IMR-90 (cell line): ENCODE data around the gene APOE. TPM values are rescaled to one million over a fixed set of nuclear protein-coding genes. Genes with fewer than 3 reads are reported as not detected.

Experiments
- ATAC-seq: fragments of 200-7000 bp; cut with Tn5 transposase; 2 replicates; pipeline ENCODE4 v1.9.1; 2020; ENCODE audit warnings: low read depth, mild to moderate bottlenecking, moderate library complexity
- BruUV-seq: library from RNA; stranded (reverse); fragments of 400-500 nt; replicated peaks from 2 replicates; lab custom pipeline; 2021; lab: Mats Ljungman, UMichigan
- CTCF ChIA-PET: fragments of 300-600 bp; formaldehyde crosslinking; extraction: SDS; loops from one replicate; lab custom pipeline; 2021; ENCODE audit warnings: antibody characterized with exemption; lab: Yijun Ruan, JAX
- POLR2A ChIA-PET: fragments of 300-600 bp; sonication (Branson Sonifier 250); formaldehyde crosslinking; loops from one replicate; lab custom pipeline; 2022; ENCODE audit warnings: antibody characterized with exemption; ENCODE audit not compliant: unreplicated experiment; lab: Charles Lee
- DNase-seq: peaks from one replicate; pipeline ENCODE4 v3.0.0; 2013
- H2AFZ ChIP-seq: replicated peaks from 2 replicates; pipeline ENCODE3; 2013; ENCODE audit warnings: low read length, mild to moderate bottlenecking; ENCODE audit not compliant: poor library complexity
- H2AK5ac ChIP-seq: 2 replicates; pipeline ENCODE4 v1.6.1; 2013; ENCODE audit warnings: low read depth, low read length, inconsistent platforms
- H2AK9ac ChIP-seq: replicated peaks from 2 replicates; pipeline ENCODE3; 2013; ENCODE audit warnings: mild to moderate bottlenecking, low read depth, low read length, moderate library complexity; ENCODE audit not compliant: poor library complexity
- H2BK120ac ChIP-seq: 2 replicates; pipeline ENCODE4 v1.6.1; 2013; ENCODE audit warnings: low read depth, low read length, inconsistent platforms
- H2BK15ac ChIP-seq: 3 replicates; pipeline ENCODE4 v1.6.1; 2013; ENCODE audit warnings: low read depth, low read length, inconsistent platforms
- H2BK20ac ChIP-seq: 2 replicates; pipeline ENCODE4 v1.6.1; 2013; ENCODE audit warnings: low read depth, mild to moderate bottlenecking, inconsistent platforms, low read length, moderate library complexity
- H2BK5ac ChIP-seq: 2 replicates; pipeline ENCODE4 v1.6.1; 2013; ENCODE audit warnings: mild to moderate bottlenecking, low read depth, low read length, inconsistent platforms; ENCODE audit not compliant: poor library complexity, severe bottlenecking
- H3K14ac ChIP-seq: replicated peaks from 2 replicates; pipeline ENCODE4 v1.6.1; 2013; ENCODE audit warnings: low read depth, low read length, inconsistent platforms
- H3K18ac ChIP-seq: 2 replicates; pipeline ENCODE4 v1.6.1; 2013; ENCODE audit warnings: low read depth, low read length, control low read depth
- H3K23ac ChIP-seq: 2 replicates; pipeline ENCODE4 v1.6.1; 2013; ENCODE audit warnings: low read depth, low read length, inconsistent platforms
- H3K27ac ChIP-seq: 2 replicates; pipeline ENCODE4 v1.5.1; 2013; ENCODE audit warnings: mild to moderate bottlenecking, control low read depth, low read length; ENCODE audit not compliant: insufficient read depth
- H3K27me3 ChIP-seq: 2 replicates; pipeline ENCODE4 v1.6.1; 2013; ENCODE audit warnings: low read length; ENCODE audit not compliant: control insufficient read depth, insufficient read depth
- H3K36me3 ChIP-seq: 2 replicates; pipeline ENCODE4 v1.6.1; 2013; ENCODE audit warnings: low read length, mixed read lengths; ENCODE audit not compliant: control insufficient read depth, insufficient read depth
- H3K4ac ChIP-seq: 2 replicates; pipeline ENCODE4 v1.6.1; 2013; ENCODE audit warnings: low read depth, low read length, inconsistent platforms
- H3K4me1 ChIP-seq: 2 replicates; pipeline ENCODE4 v1.6.1; 2013; ENCODE audit warnings: low read length, mixed read lengths; ENCODE audit not compliant: control insufficient read depth, insufficient read depth
- H3K4me2 ChIP-seq: 2 replicates; pipeline ENCODE4 v1.6.1; 2013; ENCODE audit warnings: low read depth, mild to moderate bottlenecking, control low read depth, low read length, moderate library complexity
- H3K4me3 ChIP-seq: 2 replicates; pipeline ENCODE4 v1.5.1; 2013; ENCODE audit warnings: low read depth, mild to moderate bottlenecking, control low read depth, low read length, moderate library complexity; ENCODE audit not compliant: insufficient read depth
- H3K56ac ChIP-seq: 2 replicates; pipeline ENCODE4 v1.6.1; 2013; ENCODE audit warnings: low read length, inconsistent platforms; ENCODE audit not compliant: insufficient read depth; ENCODE audit errors: extremely low read depth
- H3K79me1 ChIP-seq, 2 experiments: 2 replicates each; pipeline ENCODE4 v1.6.1; 2013; ENCODE audit warnings: low read length in 2 of 2, inconsistent platforms in 1 of 2, low read depth in 1 of 2
- H3K9ac ChIP-seq: 2 replicates; pipeline ENCODE4 v1.6.1; 2013; ENCODE audit warnings: low read depth, low read length, control low read depth
- H3K9me1 ChIP-seq: 2 replicates; pipeline ENCODE4 v1.6.1; 2013; ENCODE audit warnings: low read length, inconsistent platforms; ENCODE audit not compliant: insufficient read depth
- H3K9me3 ChIP-seq: 2 replicates; pipeline ENCODE4 v1.6.1; 2013; ENCODE audit warnings: low read length; ENCODE audit not compliant: control insufficient read depth, insufficient read depth
- H4K20me1 ChIP-seq: 2 replicates; pipeline ENCODE4 v1.6.1; 2013; ENCODE audit warnings: low read length, inconsistent platforms; ENCODE audit not compliant: insufficient read depth
- H4K5ac ChIP-seq: 2 replicates; pipeline ENCODE4 v1.6.1; 2013; ENCODE audit warnings: mild to moderate bottlenecking, low read depth, low read length, control low read depth
- H4K8ac ChIP-seq, 2 experiments: 2 replicates each; pipeline ENCODE4 v1.6.1; 2013; ENCODE audit warnings: low read depth in 2 of 2, low read length in 2 of 2, control low read depth in 1 of 2, inconsistent platforms in 1 of 2
- H4K91ac ChIP-seq: 2 replicates; pipeline ENCODE4 v1.6.1; 2013; ENCODE audit warnings: low read depth, low read length, inconsistent platforms; ENCODE audit not compliant: insufficient read depth
- CHD1 ChIP-seq: IDR thresholded peaks from 2 replicates; pipeline ENCODE4 v1.6.1; 2012; ENCODE audit warnings: low read depth, low read length, improper control_type of control experiment
- MAZ ChIP-seq: IDR thresholded peaks from 2 replicates; pipeline ENCODE4 v1.6.1; 2012; ENCODE audit warnings: low read depth, mild to moderate bottlenecking, low read length, improper control_type of control experiment, moderate library complexity, borderline replicate concordance
- MXI1 ChIP-seq: IDR thresholded peaks from 2 replicates; pipeline ENCODE4 v1.6.1; 2012; ENCODE audit warnings: low read depth, mild to moderate bottlenecking, low read length, moderate library complexity, borderline replicate concordance
- NFE2L2 ChIP-seq: fragments of 150-350 bp; IDR thresholded peaks from 2 replicates; pipeline ENCODE4 v1.6.1; 2016; ENCODE audit warnings: low read depth, mild to moderate bottlenecking, low read length
- SMC3 ChIP-seq: fragments of 150-350 bp; IDR thresholded peaks from 2 replicates; pipeline ENCODE4 v1.6.1; 2016; ENCODE audit warnings: low read depth, mild to moderate bottlenecking, antibody characterized with exemption, low read length, moderate library complexity
- WGBS, 2 experiments: methylation state at CpG; one replicate each; pipeline versions ENCODE4 v1.1.5 to v1.1.7; 2013; ENCODE audit warnings: missing lambda C conversion rate in 2 of 2; ENCODE audit not compliant: insufficient read length in 1 of 2; ENCODE audit errors: extremely low coverage in 2 of 2; 5-methylcytosine and 5-hydroxymethylcytosine counted together
- dilution Hi-C: fragments of 300-500 bp; cut with HindIII; formaldehyde crosslinking; loops from one replicate; pipeline ENCODE4 v1.14.3; 2018; ENCODE audit warnings: low sequenced_read_pairs; ENCODE audit not compliant: unreplicated experiment
- in situ Hi-C: fragments of 300-500 bp; cut with MboI; formaldehyde crosslinking; loops from 3 replicates; pipeline ENCODE4 v1.14.3; 2019; ENCODE audit warnings: low sequenced_read_pairs, inconsistent platforms, mixed read lengths
- intact Hi-C: fragments of 100-400 bp; cut with micrococcal nuclease; formaldehyde crosslinking; loops from 2 replicates; pipeline ENCODE4 v1.10.0; 2022
- polyA plus RNA-seq, 3 experiments: library from polyadenylated mRNA; depleted of rRNA; stranded (reverse); fragments of >200 nt; gene quantifications; 2 replicates each; pipeline ENCODE4 v1.2.3, GENCODE V29; 2012; ENCODE audit warnings: low replicate concordance in 1 of 3
- total RNA-seq: library from RNA; depleted of rRNA; stranded (reverse); fragments of >200 nt; gene quantifications from 2 replicates; pipeline ENCODE4 v1.2.3, GENCODE V29; 2012
- TF ChIP-seq, protein P1 (sequence below): conservative IDR thresholded peaks from 2 replicates; pipeline ENCODE4 v1.5.1; 2012; ENCODE audit warnings: mild to moderate bottlenecking, low read depth, low read length, improper control_type of control experiment

APOE gene
- total and polyA plus RNA-seq, 2 of the 4 experiments (the other 2 are of a cell fraction) = 0.18 to 2.0 TPM

DNA sequence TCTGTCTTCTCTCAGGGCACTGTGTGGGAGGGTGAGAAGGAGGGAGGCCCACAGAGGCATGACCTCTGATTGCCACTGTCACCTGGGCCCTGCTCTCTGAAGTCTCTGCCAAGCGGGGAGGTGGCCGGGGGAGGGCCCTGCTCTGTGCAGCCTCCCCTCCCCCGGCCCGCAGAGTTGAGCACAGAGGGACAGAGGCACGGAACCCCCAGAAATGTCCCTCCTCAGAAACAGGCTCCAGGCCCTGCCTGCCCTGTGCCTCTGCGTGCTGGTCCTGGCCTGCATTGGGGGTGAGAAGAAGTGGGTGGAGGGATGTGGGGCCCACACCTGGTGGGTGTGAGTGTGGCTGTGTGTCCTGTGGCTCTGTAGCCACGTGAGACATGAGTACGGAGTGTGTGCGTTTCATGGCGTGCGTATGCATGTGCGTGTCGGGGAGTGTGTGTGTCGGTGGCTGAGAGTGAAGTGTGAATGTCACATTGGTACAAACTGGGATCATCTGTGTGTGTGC lies 36.5 kb downstream of the APOE start, which contains the start of gene APOC4:
TSS of gene APOC4 (plus strand) at position 171 of the 505 bp plus-strand sequence. CDS start at position 212, 41 bp downstream.
- DNase-seq (no peak), ATAC-seq (no peak)
- H4K91ac ChIP-seq = no peak within 1 kb of the TSS
- dilution Hi-C loops (no loop called here), intact Hi-C loops (no loop called here), in situ Hi-C loops (no loop called here)
- H4K5ac ChIP-seq = no peak within 1 kb of the TSS
- no peak within 1 kb of the TSS for H3K4me2 ChIP-seq
- H3K9me1 ChIP-seq = no peaks in the 10 kb centered on the region
- H3K4ac ChIP-seq = no peak within 1 kb of the TSS
- no peak within 1 kb of the TSS for H2AK9ac ChIP-seq
- no peak within 1 kb of the TSS for H3K4me3 ChIP-seq
- POLR2A ChIA-PET = no interaction called here
- H3K56ac ChIP-seq = no peak within 1 kb of the TSS
- TF ChIP-seq SMC3 (no peak), NFE2L2 (no peak), MXI1 (no peak), MAZ (no peak), CHD1 (no peak)
- TF ChIP-seq, protein P1, sequence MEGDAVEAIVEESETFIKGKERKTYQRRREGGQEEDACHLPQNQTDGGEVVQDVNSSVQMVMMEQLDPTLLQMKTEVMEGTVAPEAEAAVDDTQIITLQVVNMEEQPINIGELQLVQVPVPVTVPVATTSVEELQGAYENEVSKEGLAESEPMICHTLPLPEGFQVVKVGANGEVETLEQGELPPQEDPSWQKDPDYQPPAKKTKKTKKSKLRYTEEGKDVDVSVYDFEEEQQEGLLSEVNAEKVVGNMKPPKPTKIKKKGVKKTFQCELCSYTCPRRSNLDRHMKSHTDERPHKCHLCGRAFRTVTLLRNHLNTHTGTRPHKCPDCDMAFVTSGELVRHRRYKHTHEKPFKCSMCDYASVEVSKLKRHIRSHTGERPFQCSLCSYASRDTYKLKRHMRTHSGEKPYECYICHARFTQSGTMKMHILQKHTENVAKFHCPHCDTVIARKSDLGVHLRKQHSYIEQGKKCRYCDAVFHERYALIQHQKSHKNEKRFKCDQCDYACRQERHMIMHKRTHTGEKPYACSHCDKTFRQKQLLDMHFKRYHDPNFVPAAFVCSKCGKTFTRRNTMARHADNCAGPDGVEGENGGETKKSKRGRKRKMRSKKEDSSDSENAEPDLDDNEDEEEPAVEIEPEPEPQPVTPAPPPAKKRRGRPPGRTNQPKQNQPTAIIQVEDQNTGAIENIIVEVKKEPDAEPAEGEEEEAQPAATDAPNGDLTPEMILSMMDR = no peak
- no peaks in the 10 kb centered on the region for H4K20me1 ChIP-seq
- H3K36me3 ChIP-seq = no peaks in the 10 kb centered on the region
- H3K9me3 ChIP-seq = no peaks in the 10 kb centered on the region
- H3K14ac ChIP-seq = no peak within 1 kb of the TSS
- H3K27me3 ChIP-seq = peaks cover 6% of the 10 kb centered on the region; the same call in 1 of the 2 replicates
- H3K18ac ChIP-seq = no peak within 1 kb of the TSS
- H2BK5ac ChIP-seq = no peak within 1 kb of the TSS
- no peak within 1 kb of the TSS for H4K8ac ChIP-seq
- H2AK5ac ChIP-seq = no peak within 1 kb of the TSS
- H3K4me1 ChIP-seq = no peaks in the 10 kb centered on the region
- H2BK20ac ChIP-seq = no peak within 1 kb of the TSS
- CTCF ChIA-PET = no interaction called here
- no peak within 1 kb of the TSS for H3K27ac ChIP-seq
- 94% methylated on average over 7 of the region's 14 CpGs; no CpG with 5 or more reads in 1 of the 2 experiments for WGBS, 2 experiments
- H3K79me1 ChIP-seq = no peaks in the 10 kb centered on the region
- H2AFZ ChIP-seq = peak within 1 kb of the TSS; percentile 5
- no peak within 1 kb of the TSS for H2BK15ac ChIP-seq
- H2BK120ac ChIP-seq = no peak within 1 kb of the TSS
- no TSS peak for BruUV-seq
- H3K9ac ChIP-seq = no peak within 1 kb of the TSS
- H3K23ac ChIP-seq = no peak within 1 kb of the TSS
